SU-DHL-6 (cell line): Measurements from ENCODE around the gene PIAS2.

Source experiments
- EZH2phosphoT487 ChIP-seq: fragments of 200-600 bp; sonication (generic), shearing (Covaris generic); conservative IDR thresholded peaks from 2 replicates; pipeline ENCODE4 v1.6.1; 2018; ENCODE audit warnings: mild to moderate bottlenecking, antibody characterized with exemption, low read length, moderate library complexity, mixed read lengths
- TF ChIP-seq, protein P1 (sequence below): fragments of 200-600 bp; sonication (generic); IDR thresholded peaks from one replicate; pipeline ENCODE4 v1.5.1; 2017; ENCODE audit warnings: antibody characterized with exemption, mild to moderate bottlenecking, low read length, moderate library complexity; ENCODE audit not compliant: insufficient read depth, poor library complexity, severe bottlenecking

DNA sequence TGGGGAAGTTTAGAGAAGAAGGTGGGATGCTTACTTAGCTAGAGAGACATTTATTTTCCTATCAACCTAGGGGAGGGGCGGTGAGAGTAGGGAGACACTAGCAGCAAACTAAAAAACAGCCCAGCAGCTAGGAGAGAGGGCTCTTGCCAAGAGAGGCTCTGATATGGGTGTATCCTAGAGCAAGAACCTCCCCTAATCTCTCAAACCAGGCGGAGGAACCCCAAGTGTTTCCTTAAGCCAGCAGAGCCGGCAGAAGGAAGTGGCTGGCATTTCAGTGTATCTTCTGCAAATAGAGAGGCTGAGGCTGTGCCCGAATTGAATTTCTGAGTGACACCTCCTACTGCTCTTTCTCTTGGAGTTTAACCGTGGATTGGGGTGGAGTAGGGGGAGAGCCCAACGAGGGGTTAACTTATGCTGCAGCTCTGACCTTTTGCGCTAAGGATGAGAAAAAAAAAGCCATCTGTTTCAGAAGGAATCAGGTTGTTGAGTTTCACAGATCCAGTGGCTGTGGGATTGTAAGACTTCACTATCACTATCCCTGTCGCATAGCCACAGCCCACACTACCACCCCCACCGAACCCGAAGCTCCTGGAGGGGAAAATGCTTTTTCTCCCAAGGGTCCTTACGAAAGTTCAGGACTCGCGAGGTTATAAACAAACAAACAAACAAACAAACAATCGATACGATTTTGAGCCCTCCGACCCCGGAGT lies 161.8 kb downstream of the PIAS2 start:
- no peak for TF ChIP-seq EZH2phosphoT487
- TF ChIP-seq, protein P1, sequence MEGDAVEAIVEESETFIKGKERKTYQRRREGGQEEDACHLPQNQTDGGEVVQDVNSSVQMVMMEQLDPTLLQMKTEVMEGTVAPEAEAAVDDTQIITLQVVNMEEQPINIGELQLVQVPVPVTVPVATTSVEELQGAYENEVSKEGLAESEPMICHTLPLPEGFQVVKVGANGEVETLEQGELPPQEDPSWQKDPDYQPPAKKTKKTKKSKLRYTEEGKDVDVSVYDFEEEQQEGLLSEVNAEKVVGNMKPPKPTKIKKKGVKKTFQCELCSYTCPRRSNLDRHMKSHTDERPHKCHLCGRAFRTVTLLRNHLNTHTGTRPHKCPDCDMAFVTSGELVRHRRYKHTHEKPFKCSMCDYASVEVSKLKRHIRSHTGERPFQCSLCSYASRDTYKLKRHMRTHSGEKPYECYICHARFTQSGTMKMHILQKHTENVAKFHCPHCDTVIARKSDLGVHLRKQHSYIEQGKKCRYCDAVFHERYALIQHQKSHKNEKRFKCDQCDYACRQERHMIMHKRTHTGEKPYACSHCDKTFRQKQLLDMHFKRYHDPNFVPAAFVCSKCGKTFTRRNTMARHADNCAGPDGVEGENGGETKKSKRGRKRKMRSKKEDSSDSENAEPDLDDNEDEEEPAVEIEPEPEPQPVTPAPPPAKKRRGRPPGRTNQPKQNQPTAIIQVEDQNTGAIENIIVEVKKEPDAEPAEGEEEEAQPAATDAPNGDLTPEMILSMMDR: no peak
